MM.1S (cell line): ENCODE data around the gene TNFSF8.

ENCODE experiments used
- CTCF ChIP-seq: fragments of 300-600 bp; sonication (generic); IDR thresholded peaks from 2 replicates; pipeline ENCODE4 v1.5.1; 2016; ENCODE audit warnings: antibody characterized with exemption, low read length, mixed read lengths
- EZH2 ChIP-seq: fragments of 300-600 bp; sonication (generic); optimal IDR thresholded peaks from 2 replicates; pipeline ENCODE3; 2017; ENCODE audit warnings: low read depth, mild to moderate bottlenecking, antibody characterized with exemption, low read length, mixed read lengths

- TF ChIP-seq CTCF (no peak), EZH2 (no peak)
Observed at GRCh38 chr9:114969269-114969668, 38.9 kb upstream of the TNFSF8 start.
